Uterus (tissue), 2 donors: ENCODE results near the gene CACNB2.

ENCODE experiments used
- CTCF ChIP-seq, 4 experiments: fragments of 200-600 bp in 2 of 4; fragments of 450-650 bp in 2 of 4; sonication (generic) in 2 of 4; IDR thresholded peaks; one replicate each; pipeline ENCODE4 v1.5.1; 2016 to 2019; ENCODE audit warnings: antibody characterized with exemption in 4 of 4, mild to moderate bottlenecking in 2 of 4, moderate library complexity in 1 of 4
- POLR2A ChIP-seq, 2 donors: fragments of 450-650 bp; IDR thresholded peaks; one replicate each; pipeline ENCODE4 v1.6.1; 2016; ENCODE audit warnings: antibody characterized with exemption in 2 of 2, mild to moderate bottlenecking in 1 of 2, moderate library complexity in 1 of 2

DNA sequence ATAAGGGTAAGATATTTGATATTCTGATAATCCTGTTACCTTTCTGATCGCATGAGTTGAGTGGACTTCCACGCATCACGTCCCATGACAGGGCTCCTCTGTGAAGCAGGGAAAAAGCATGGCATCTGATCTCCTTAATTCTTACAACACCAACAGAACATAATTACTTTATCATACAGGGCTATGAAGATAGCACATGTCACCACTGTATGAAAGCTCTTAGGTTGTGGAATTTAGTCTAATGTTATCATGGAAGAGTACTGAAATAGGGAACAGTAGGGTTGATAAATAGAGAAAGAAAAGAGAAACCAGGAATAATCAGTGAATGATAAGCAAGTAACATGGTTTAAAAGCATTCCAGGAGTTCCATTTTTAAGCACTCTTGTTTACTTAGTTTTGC lies 212.0 kb downstream of the CACNB2 start:
- TF ChIP-seq POLR2A (IDR thresholded peaks at IDR 0.05) (no peak), CTCF (IDR thresholded peaks at IDR 0.05) (no peak)
